Breast epithelium (tissue), 4 donors: ENCODE results near the gene STARD13. TPM values are rescaled to one million over a fixed set of nuclear protein-coding genes. Genes with fewer than 3 reads are reported as not detected.

Experiments used
- DNase-seq, 2 donors: peaks; one replicate each; pipeline ENCODE4 v3.0.0-alpha.2; 2019; ENCODE audit warnings: low spot score in 2 of 2
- H3K27ac ChIP-seq, 2 donors: fragments of 200-600 bp; sonication (generic) in 1 of 2; one replicate each; pipeline ENCODE4 v1.5.1; 2016 to 2019; ENCODE audit warnings: mild to moderate bottlenecking in 1 of 2
- H3K27me3 ChIP-seq, 2 donors: fragments of 200-600 bp; sonication (generic) in 1 of 2; one replicate each; pipeline versions ENCODE4 v1.5.1 to v1.6.0; 2017 to 2019; ENCODE audit warnings: control low read depth in 1 of 2, mild to moderate bottlenecking in 1 of 2
- H3K36me3 ChIP-seq: fragments of 200-600 bp; one replicate; pipeline ENCODE4 v1.5.1; 2019
- H3K4me1 ChIP-seq, 2 donors: fragments of 200-600 bp; sonication (generic); one replicate each; pipeline ENCODE4 v1.5.1; 2016 to 2019; ENCODE audit warnings: control low read depth in 1 of 2
- H3K4me3 ChIP-seq, 3 donors: fragments of 200-600 bp; sonication (generic); 1 replicate in 2 of 3; 2 replicates in 1 of 3; pipeline ENCODE4 v1.5.1; 2016 to 2019; ENCODE audit warnings: mild to moderate bottlenecking in 3 of 3, moderate library complexity in 2 of 3
- H3K9me3 ChIP-seq, 2 donors: fragments of 200-600 bp; sonication (generic) in 1 of 2; one replicate each; pipeline ENCODE4 v1.5.1; 2016 to 2019; ENCODE audit warnings: control low read depth in 1 of 2
- POLR2A ChIP-seq: fragments of 450-650 bp; IDR thresholded peaks from one replicate; pipeline ENCODE4 v1.6.1; 2016; ENCODE audit warnings: antibody characterized with exemption, mild to moderate bottlenecking, moderate library complexity
- POLR2AphosphoS5 ChIP-seq, 3 donors: sonication (generic); formaldehyde crosslinking; IDR thresholded peaks; one replicate each; pipeline ENCODE4 v1.6.1; 2017; ENCODE audit warnings: antibody characterized with exemption in 3 of 3
- intact Hi-C: fragments of 100-400 bp; cut with DNase I; formaldehyde crosslinking; loops from one replicate; pipeline ENCODE4 v1.15.1; 2023; ENCODE audit warnings: low total_unique reads
- total RNA-seq, 3 donors: library from RNA; depleted of rRNA; stranded (reverse); fragments of >200 nt; gene quantifications; one replicate each; pipeline ENCODE4 v1.1.0, GENCODE V29; 2016
- TF ChIP-seq, protein P1 (sequence below), 3 donors: fragments of 450-650 bp; IDR thresholded peaks; one replicate each; pipeline ENCODE4 v1.5.1; 2016 to 2017; ENCODE audit warnings: antibody characterized with exemption in 3 of 3, mild to moderate bottlenecking in 3 of 3, moderate library complexity in 3 of 3

Gene STARD13
- total RNA-seq, 3 donors from 2014 or later = 42.4 to 62.3 (median 58.7) TPM

GRCh38 chr13:33262997-33263396 is 22.6 kb downstream of the STARD13 start:
- Histone ChIP-seq H3K4me3 (no peak overlapping the region), H3K9me3 (no peaks in the 10 kb centered on the region), H3K36me3 (no peaks in the 10 kb centered on the region), H3K27ac (peak overlapping the region; percentile 14 to 83), H3K27me3 (no peaks in the 10 kb centered on the region), H3K4me1 (peaks cover 0 to 11% of the 10 kb centered on the region in 2 donors)
- intact Hi-C loops = no loop called here
- TF ChIP-seq, protein P1, sequence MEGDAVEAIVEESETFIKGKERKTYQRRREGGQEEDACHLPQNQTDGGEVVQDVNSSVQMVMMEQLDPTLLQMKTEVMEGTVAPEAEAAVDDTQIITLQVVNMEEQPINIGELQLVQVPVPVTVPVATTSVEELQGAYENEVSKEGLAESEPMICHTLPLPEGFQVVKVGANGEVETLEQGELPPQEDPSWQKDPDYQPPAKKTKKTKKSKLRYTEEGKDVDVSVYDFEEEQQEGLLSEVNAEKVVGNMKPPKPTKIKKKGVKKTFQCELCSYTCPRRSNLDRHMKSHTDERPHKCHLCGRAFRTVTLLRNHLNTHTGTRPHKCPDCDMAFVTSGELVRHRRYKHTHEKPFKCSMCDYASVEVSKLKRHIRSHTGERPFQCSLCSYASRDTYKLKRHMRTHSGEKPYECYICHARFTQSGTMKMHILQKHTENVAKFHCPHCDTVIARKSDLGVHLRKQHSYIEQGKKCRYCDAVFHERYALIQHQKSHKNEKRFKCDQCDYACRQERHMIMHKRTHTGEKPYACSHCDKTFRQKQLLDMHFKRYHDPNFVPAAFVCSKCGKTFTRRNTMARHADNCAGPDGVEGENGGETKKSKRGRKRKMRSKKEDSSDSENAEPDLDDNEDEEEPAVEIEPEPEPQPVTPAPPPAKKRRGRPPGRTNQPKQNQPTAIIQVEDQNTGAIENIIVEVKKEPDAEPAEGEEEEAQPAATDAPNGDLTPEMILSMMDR (IDR thresholded peaks at IDR 0.05) = no peak
- TF ChIP-seq POLR2A (no peak), POLR2AphosphoS5 (IDR thresholded peaks at IDR 0.05) (no peak)
- DNase-seq = no peak

- H3K9me3 ChIP-seq = no peaks in the 10 kb centered on the region
- peaks cover 0 to 11% of the 10 kb centered on the region in 2 donors for H3K4me1 ChIP-seq
- intact Hi-C loops = no loop called here
- H3K36me3 ChIP-seq = no peaks in the 10 kb centered on the region
- TF ChIP-seq, protein P1 (IDR thresholded peaks at IDR 0.05) = no peak
- TF ChIP-seq POLR2A = no peak
- no peak for TF ChIP-seq POLR2AphosphoS5 (IDR thresholded peaks at IDR 0.05)
- H3K4me3 ChIP-seq = no peak overlapping the region
- DNase-seq = no peak
- no peaks in the 10 kb centered on the region for H3K27me3 ChIP-seq
- H3K27ac ChIP-seq = peak overlapping the region; percentile 14 to 83
Measured at GRCh38 chr13:33262594-33262993, 23.0 kb downstream of the STARD13 start.

- Histone ChIP-seq H3K27ac (peak overlapping the region; percentile 14 to 83), H3K9me3 (no peaks in the 10 kb centered on the region), H3K36me3 (no peaks in the 10 kb centered on the region), H3K27me3 (no peaks in the 10 kb centered on the region), H3K4me1 (peaks cover 0 to 11% of the 10 kb centered on the region in 2 donors), H3K4me3 (no peak overlapping the region)
- TF ChIP-seq, protein P1 (IDR thresholded peaks at IDR 0.05) = no peak
- TF ChIP-seq POLR2AphosphoS5 (IDR thresholded peaks at IDR 0.05) (no peak), POLR2A (no peak)
- intact Hi-C loops = no loop called here
- DNase-seq = no peak
Measured at GRCh38 chr13:33262062-33262487, 23.5 kb downstream of the STARD13 start.

GRCh38 chr13:33261387-33262061 is 24.0 kb downstream of the STARD13 start:
- Histone ChIP-seq H3K36me3 (no peaks in the 10 kb centered on the region), H3K4me1 (peaks cover 0 to 11% of the 10 kb centered on the region in 2 donors), H3K9me3 (no peaks in the 10 kb centered on the region), H3K27ac (peak overlapping the region; percentile 14 to 83), H3K4me3 (no peak overlapping the region), H3K27me3 (no peaks in the 10 kb centered on the region)
- intact Hi-C loops = no loop called here
- TF ChIP-seq, protein P1 (IDR thresholded peaks at IDR 0.05) = no peak
- no peak for TF ChIP-seq POLR2AphosphoS5 (IDR thresholded peaks at IDR 0.05)
- no peak for TF ChIP-seq POLR2A
- no peak for DNase-seq
